GM19023 (cell line): ENCODE data around the gene CLEC4A.
A peak's percentile ranks its signal among the peaks of the same experiment; 100 is the strongest.
"Not testable (repeated sequence)": the region's sequence is repeated elsewhere in the genome, so short reads cannot be mapped to it uniquely, and the experiment has no call there.

Source experiments
- ATAC-seq: cut with Tn5 transposase; IDR thresholded peaks from one replicate; pipeline ENCODE4 v1.9.1; 2021; ENCODE audit warnings: mild to moderate bottlenecking, moderate library complexity; ENCODE audit not compliant: unreplicated experiment

The CLEC4A gene

DNA sequence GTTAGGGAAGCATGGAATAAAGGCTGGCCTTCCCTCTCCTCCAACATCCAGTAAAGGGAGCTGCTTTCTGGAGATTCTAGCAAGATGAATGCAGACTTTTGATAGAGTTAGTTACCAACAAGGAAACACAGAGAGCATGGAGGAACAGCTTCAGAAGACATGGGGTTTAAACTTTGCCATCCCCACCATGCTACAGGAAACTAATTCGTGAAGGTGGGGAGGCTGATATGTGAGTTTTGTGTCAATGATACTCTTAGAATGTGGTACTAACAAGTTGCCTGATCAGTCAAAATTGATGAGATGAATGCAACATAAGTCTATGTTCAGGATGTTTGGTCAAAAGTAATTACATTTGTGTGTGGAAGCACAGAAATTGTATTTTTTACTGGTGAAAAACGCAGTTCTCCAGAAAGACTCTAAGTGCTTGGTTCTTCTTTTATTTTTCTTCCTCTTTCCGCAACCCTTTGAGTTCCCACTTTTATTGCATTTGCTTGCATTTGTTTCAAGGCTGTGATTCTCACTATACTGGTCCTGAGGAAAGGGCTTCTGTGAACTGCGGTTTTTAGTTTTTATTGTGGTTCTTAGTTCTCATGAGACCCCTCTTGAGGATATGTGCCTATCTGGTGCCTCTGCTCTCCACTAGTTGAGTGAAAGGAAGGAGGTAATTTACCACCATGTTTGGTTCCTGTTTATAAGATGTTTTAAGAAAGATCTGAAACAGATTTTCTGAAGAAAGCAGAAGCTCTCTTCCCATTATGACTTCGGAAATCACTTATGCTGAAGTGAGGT, at the start of gene CLEC4A:
TSS of gene CLEC4A (plus strand) at position 494 of the 789 bp plus-strand sequence. CDS start at position 756, 262 bp downstream.
- ATAC-seq, result no peak

DNA sequence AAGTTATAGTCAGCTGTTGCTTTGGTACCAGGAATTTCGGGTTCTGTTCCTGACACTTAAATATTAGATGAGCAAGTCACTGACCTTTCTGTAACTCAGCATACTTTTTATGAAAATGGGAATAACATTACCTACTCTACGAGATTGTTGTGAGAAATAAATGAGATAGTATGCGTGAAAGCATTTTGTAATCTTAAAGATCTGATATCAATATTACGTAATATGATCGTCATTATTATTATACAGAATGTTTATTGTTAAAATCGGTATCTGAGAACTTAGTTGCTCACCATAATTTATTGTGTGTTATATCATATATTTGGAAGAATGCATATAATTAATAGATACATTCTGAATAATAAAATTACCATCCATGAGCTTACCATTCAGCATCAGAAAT, 47.5 kb upstream of the CLEC4A start:
- no peak for ATAC-seq

DNA sequence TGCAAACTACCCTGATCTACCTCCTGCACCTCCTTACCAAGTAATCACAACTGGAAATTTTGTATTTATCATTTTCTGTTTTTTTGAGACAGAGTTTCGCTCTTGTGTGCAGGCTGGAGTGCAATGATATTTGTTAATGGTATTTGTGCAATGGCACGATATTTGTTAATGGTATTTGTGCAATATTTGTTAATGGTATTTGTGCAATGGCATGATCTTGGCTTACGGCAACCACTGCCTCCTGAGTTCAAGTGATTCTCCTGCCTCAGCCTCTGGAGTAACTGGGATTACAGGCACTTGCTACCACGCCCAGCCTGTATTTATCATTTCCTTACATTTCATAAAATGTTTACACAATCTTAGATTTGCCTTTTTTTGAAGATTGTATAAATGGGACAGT, 47.1 kb upstream of the CLEC4A start:
- ATAC-seq, result no peak

DNA sequence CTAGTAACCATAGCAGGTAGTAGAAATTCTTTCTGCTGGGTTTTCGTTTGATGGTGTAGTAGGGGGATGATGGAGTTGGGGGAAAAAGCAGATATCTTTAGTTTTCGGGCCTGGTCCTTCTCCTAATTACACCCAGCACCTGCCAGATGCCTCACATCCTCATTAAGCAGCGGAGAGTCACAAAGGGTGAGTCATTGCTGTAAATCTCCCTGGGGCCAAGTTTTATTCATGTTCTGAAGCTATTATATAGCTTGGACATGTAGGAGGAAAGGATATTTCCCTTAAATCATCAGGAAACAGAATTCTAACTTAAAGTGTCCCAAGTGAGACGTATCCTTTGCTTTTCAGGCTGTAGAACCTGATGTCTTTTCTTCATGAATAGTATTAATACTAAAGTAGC, 46.2 kb upstream of the CLEC4A start:
- ATAC-seq, result no peak

DNA sequence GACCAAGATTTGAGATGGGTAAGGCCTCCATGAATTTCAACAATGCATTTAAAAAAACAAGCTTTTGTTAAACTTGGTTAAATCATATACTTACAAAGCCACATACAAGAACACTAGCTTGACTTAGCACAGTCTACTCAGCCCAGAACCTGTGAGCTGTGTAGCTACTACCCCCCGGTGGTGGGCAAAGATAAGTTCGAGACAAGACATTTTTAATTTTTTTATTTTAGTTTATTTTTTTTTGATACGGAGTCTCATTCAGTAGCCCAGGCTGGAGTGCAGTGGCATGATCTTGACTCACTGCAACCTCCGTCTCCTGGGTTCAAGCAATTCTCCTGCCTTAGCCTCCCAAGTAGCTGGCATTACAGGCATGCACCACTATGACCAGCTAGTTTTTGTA, 45.0 kb upstream of the CLEC4A start:
- no peak for ATAC-seq

DNA sequence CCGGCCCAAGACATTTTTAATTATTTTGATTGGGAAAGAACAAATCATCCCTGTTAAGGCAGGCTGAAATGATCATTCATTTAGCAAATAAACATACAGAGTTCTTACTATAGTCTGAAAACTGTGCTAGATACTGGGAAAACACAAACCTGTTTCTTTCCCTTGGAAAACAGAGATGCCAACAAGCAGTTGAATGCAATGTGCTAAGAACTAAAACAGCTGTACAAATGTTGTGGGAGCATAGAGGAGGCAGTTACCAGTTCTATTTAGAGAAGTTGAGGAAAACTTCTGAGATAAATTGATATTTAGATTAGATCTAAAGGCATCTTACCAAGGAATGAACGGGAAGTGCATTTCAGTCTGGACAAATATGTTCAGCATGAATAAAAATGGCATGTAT, 44.5 kb upstream of the CLEC4A start:
- ATAC-seq, result no peak

DNA sequence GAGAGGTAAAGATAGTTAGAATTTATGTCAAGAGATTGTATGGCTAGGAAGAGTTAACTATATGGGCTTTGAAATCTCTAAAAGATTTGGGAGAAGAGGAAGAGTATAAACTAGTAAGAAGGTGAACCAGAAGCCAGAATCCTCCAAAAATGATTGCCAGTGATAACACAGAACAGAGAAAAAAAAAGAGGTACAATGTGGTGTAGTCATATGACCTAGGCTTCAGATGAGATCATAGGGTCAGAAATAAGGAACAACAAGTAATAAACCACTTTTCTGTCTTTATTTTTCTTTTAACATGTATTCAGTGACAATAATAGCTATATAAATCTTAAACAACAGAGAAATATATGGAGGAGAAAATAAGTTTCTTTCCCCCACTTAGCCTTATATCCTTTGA, 43.3 kb upstream of the CLEC4A start:
- no peak for ATAC-seq

DNA sequence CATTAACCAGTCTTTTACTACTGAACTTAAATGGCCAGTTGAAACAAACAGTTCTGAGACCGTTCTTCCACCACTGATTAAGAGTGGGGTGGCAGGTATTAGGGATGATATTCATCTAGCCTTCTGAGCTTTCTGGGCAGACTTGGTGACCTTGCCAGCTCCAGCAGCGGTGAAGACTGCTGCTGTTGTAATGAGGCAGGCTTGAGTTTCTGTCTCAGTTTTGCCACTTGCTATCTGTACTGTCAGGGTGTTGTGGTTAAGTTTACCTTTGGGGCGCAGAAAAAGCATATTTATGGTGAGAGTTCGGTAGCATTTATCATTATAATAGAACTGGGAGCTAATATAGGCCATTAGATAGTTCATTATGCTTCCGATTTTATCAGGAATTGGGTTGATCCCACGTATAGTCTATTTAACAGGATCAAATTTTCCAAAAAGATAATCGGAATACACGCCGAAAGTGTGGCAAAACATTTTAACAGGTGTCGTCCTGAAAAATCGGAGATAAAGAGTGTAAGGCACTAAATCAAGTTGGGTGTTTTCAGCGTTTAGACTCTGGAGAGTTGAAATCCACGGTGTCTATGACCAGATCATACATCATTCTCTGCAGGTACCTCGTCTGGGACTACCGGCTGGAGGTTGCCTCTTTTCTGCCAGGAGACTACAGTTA, 42.0 kb upstream of the CLEC4A start:
- ATAC-seq, result peak; percentile 35

DNA sequence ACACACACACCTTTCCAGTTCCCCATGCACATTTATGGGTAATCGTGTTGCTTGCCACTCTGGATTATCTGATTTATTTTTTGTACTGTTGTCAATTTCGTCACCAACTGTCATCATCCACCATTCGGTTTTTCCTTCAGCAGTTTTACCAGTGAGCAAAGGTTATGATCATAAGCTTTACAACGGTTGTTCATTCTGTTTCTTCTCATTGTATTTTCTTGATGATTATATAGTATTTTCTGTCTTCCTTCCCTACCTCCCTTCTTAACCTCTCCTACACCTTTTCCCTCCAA, 40.7 kb upstream of the CLEC4A start:
- ATAC-seq, result no peak

DNA sequence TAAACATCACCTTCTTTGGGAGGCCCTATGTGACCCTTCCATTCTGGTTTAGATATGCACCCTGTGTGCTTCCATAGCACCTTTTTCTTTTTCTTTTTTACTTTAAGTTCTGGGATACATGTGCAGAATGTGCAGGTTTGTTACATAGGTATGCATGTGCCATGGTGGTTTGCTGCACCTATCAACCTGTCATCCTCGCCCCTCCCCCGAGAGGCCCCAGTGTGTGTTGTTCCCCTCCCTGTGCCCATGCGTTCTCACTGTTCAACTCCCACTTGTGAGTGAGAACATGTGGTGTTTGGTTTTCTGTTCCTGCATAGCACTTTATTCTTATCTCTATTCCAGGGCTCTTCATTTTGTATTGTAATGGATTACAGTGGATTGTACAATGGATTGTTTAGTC, 39.1 kb upstream of the CLEC4A start:
- not testable (repeated sequence) for ATAC-seq

DNA sequence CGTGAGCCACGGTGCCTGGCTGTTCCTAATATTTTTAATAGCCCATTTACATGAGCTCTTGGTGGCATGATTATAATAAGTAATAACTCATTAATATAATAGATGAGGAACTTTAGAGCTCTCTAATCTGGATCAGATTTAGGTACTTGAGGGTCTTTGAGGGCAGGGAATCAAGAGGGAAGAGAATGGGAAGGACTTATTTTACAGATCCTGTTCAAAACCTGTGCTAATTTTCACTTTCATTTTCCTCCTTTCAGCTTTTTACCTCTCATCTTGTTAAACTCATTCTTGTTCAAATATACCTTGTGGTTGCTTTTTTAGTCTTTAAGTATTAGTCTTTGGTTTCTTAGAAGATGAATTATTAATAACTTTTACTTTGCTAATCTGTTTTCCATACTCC, 35.8 kb upstream of the CLEC4A start:
- ATAC-seq, result no peak

DNA sequence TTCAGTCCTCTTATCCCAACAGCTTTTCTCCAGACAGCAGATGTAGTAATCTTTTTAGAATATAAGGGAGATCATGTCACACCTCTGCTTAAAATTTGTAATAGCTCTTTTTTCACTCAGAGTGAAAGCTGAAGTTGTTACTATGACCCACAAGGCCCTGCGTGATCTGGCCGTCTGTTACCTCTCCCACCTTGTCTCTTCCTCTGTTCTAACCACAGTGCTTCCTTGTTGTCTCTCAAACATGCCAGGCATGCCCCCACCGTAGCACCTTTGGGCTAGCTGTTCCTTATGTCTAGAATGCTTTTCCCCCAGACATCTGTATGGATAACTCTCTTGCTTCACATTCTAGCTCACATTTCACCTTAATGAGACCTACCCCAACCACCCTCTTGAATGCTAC, 34.8 kb upstream of the CLEC4A start:
- ATAC-seq, result peak; percentile 63

DNA sequence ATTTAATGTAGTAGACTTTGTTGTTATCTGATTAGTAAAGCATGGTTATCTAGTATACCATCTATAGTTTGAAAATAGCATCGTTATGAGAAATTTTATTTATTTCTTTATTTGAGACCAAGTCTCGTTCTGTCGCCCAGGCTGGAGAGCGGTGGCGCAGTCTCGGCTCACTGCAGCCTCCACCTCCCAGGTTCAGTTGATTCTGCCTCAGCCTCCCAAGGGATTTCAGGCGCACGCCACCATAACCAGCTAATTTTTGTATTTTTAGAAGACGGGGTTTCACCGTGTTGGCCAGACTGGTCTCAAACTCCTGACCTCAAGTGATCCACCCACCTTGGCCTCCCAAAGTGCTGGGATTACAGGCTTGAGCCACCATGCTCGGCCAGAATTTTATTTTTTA, 34.1 kb upstream of the CLEC4A start:
- ATAC-seq, result not testable (repeated sequence)

DNA sequence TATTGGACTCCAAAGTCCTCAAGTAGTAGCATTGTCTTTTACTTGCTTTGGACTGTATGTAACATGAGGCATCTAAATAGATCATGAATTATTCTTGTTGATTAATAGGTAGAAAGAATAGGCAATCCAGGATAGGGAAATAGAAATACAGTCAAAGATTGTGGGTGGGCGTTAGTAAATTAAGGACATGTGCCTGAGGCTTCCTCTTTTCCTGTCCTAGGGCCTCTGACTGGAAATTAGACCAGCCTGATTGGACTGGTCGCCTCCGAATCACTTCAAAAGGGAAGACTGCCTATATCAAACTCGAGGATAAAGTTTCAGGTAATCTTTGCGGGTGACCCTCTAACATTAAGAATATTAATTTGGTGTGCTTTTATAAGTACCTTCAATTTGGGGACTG, 33.7 kb upstream of the CLEC4A start:
- ATAC-seq, result no peak

DNA sequence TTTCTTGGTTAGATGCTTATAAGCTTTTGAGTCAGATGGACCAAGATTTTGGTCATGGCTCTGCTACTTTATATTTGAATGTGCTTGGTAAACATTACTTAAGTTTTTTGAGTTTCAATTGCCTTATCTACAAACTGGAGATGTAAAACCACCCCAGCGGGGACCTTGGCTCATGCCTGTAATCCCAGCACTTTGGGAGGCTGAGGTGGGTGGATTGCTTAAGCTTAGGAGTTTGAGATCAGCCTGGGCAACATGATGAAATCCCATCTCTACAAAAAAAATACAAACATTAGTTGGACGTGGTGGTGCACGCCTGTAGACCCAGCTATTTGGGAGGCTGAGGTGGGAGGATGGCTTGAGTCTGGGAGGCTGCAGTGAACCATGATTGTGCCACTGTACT, 30.1 kb upstream of the CLEC4A start:
- ATAC-seq, result no peak

DNA sequence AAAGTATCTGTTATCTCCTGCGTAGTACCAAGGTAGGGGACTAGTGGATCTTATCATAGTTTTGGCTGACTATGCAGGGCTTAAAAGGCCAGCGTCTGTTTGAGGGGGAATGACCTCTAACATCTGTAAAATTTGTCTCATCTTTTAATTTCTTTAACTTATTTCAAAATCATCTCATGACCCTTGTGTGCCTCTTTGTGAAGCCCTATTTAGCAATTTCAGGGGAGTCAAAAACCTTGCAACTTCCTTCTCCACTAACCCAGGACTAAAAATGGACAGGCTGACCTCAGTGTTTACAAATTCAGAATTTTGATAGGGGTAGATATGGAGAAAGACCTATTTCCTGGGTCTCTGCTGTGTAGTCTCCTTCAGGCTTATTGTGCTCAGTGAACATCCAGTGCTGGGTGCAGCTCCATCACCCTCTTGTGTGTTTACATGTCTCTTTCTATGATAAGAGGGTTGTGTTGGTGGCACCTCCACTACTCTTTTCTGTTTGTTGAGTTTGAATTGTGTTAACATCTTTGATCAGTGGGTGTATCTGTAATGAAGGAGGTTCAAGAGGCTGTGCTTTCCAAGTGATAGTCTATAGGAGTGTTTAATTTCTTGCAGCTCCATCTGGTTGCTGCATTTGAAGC, 27.0 kb upstream of the CLEC4A start:
- ATAC-seq, result no peak

DNA sequence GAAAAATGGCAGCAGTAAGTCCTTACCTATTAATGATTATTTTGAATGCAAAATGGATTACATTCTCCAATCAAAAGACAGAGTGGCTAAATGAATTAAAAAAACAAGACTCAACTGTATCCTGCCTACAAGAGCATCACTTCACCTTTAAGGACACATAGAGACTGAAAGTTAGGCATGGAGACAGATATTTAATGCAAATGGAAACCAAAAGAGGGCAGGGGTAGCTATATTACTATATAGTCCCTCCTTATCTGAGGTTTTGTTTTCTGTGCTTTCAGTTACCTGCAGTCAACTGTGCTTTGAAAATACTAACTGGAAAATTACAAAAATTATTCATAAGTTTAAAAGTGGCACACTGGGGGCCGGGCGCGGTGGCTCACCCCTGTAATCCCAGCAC, 24.2 kb upstream of the CLEC4A start:
- ATAC-seq, result no peak

DNA sequence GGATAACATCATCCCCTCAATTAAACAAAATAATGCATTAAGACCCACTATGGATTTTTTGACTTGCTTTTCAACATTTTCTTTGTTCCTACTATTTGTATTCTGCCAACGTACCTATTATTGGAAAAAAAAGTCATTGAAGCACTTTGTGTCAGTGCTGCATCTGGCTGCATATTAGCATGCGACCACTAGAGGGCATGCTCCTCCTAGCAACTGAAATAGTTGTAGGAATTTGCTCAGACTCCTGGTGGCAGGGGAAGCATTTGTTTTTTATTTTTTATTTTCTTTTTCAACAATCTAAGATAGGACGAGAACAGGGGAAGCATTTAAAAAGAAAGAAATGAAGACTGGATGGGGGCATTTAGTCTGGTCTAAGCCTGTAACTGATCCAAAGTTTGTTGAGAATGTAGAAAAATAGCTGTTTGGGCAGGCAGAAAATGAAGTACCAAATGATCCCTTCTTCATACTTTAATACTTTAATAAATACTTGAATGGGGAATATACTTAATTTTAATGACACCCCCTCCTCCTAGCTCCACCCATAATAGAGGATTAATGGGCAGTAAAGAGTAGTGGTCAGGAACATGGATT, 14.5 kb upstream of the CLEC4A start:
- no peak for ATAC-seq

DNA sequence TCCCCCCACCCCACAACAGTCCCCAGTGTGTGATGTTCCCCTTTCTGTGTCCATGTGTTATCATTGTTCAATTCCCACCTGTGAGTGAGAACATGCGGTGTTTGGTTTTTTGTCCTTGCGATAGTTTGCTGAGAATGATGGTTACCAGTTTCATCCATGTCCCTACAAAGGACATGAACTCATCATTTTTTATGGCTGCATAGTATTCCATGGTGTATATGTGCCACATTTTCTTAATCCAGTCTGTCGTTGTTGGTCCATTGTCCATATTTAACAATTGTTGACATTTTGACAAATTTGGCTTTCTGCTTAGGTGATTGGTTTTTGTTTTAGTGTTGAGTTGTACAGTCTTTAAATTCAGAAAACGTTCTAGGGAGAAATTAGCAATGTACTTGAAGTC, 10.3 kb upstream of the CLEC4A start:
- not testable (repeated sequence) for ATAC-seq

DNA sequence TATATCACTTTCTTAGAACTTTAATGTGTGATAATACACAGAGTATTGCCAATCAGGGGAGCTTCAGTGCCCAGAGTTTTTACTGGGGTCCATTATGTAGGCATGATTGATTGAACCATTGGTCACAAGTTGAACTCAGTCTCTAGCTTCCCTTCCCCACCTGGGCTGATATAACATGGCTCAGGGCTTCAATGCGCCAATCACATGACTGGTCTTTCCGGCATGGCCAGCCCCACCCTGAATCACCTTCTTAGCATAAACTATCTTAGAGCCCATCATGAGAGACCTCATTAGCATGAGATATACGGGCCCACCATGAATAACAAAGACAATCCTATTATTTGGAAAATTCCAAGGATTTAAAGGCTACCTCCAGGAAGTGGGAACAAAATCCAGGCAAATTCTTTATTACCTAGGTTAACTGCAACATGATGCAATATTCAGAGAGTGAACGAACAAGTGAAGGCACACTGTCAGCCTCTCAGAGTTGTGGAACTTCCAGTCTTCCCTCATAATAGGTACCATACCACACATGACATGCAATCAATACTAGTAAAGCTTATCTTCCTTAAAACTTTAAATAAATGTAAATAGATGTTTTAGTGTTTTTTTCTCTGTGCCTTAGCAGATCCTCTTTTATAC, 3.2 kb upstream of the CLEC4A start:
- no peak for ATAC-seq

DNA sequence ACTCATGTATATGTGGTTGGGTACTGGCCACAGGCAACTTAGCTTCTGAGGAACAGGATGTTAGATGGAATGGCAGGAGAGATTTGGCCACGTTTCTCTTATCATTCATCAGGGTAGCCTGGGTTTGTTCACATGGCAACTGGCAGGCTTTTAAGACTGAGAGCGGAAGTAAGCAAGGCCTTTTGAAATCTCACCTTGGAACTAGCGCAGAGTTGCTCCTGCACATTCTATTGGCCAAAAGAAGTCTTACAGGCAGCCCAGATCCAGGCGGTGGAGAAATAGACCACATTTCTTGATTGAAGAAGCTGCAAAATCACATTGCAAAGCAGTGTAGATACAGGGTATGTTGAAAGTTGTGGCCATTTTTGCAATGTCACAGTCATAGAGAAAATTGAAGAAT, 3.7 kb downstream of the CLEC4A start:
- ATAC-seq, result no peak
